Raji (cell line): Measurements from ENCODE around the gene ID4.

Source experiments
- POLR2A ChIP-seq: IDR thresholded peaks from 2 replicates; pipeline ENCODE4 v1.6.1; 2011; ENCODE audit warnings: low read depth, low read length, control low read depth; ENCODE audit not compliant: insufficient read depth

The ID4 gene

GRCh38 chr6:19818805-19819204 lies 18.4 kb upstream of the ID4 start:
- TF ChIP-seq POLR2A: no peak

GRCh38 chr6:19824058-19824807 lies 12.9 kb upstream of the ID4 start:
- no peak for TF ChIP-seq POLR2A

GRCh38 chr6:19827247-19827646 lies 9.9 kb upstream of the ID4 start:
- TF ChIP-seq POLR2A: no peak

GRCh38 chr6:19827903-19828302 lies 9.3 kb upstream of the ID4 start:
- TF ChIP-seq POLR2A: no peak

GRCh38 chr6:19830171-19830570 lies 7.0 kb upstream of the ID4 start:
- TF ChIP-seq POLR2A: no peak

GRCh38 chr6:19831358-19831757 lies 5.8 kb upstream of the ID4 start:
- TF ChIP-seq POLR2A: no peak

- TF ChIP-seq POLR2A: no peak
Observed at GRCh38 chr6:19833947-19834346, 3.2 kb upstream of the ID4 start.

GRCh38 chr6:19834858-19835257 lies 2.3 kb upstream of the ID4 start:
- TF ChIP-seq POLR2A: no peak

- TF ChIP-seq POLR2A: no peak
Observed at GRCh38 chr6:19835605-19836004, 1.6 kb upstream of the ID4 start.

GRCh38 chr6:19837511-19838441 lies 606 bp downstream of the ID4 start:
- TF ChIP-seq POLR2A: no peak

GRCh38 chr6:19838442-19839236 lies 1.5 kb downstream of the ID4 start:
- no peak for TF ChIP-seq POLR2A

GRCh38 chr6:19839237-19839546 lies 2.0 kb downstream of the ID4 start:
- no peak for TF ChIP-seq POLR2A

- TF ChIP-seq POLR2A: no peak
Observed at GRCh38 chr6:19839788-19840187, 2.6 kb downstream of the ID4 start.

- TF ChIP-seq POLR2A: no peak
Observed at GRCh38 chr6:19841181-19841580, 4.0 kb downstream of the ID4 start.

- no peak for TF ChIP-seq POLR2A
Observed at GRCh38 chr6:19842030-19842615, 5.0 kb downstream of the ID4 start.
